GM12878 (cell line): Measurements from ENCODE around the gene ZSCAN10. TPM values are rescaled to one million over a fixed set of nuclear protein-coding genes. Genes with fewer than 3 reads are reported as not detected.

Experiments used
- ATAC-seq: fragments of 200-7000 bp; cut with Tn5 transposase; 3 replicates; pipeline ENCODE4 v1.9.1; 2020; ENCODE audit warnings: mild to moderate bottlenecking, moderate library complexity
- BruUV-seq: library from RNA; stranded (reverse); fragments of 400-500 nt; replicated peaks from 2 replicates; lab custom pipeline; 2021; lab: Mats Ljungman, UMichigan
- CTCF ChIA-PET: fragments of 300-600 bp; sonication (Branson Sonifier 250); formaldehyde crosslinking; extraction: SDS; loops from one replicate; lab custom pipeline; 2021; ENCODE audit warnings: inconsistent platforms; lab: Yijun Ruan, JAX
- POLR2A ChIA-PET: fragments of 350-600 bp; formaldehyde crosslinking; extraction: SDS; loops from one replicate; lab custom pipeline; 2021; ENCODE audit warnings: inconsistent platforms; lab: Charles Lee
- RAD21 ChIA-PET: fragments of 300-600 bp; sonication (Branson Sonifier 250); formaldehyde crosslinking; loops from one replicate; lab custom pipeline; 2023; ENCODE audit warnings: antibody characterized with exemption; ENCODE audit not compliant: unreplicated experiment; lab: Charles Lee
- SMC1A ChIA-PET: fragments of 300-600 bp; sonication (Branson Sonifier 250); formaldehyde crosslinking; loops from one replicate; lab custom pipeline; 2023; ENCODE audit not compliant: unreplicated experiment, uncharacterized antibody; lab: Charles Lee
- DNase-seq: peaks from one replicate; pipeline ENCODE4 v3.0.0-alpha.2; 2011; ENCODE audit warnings: low read depth, low spot score
- FAIRE-seq: peaks from 3 replicates; lab custom pipeline; 2011; peaks lifted over from hg19 to GRCh38; lab: Jason Lieb, UNC
- H2AFZ ChIP-seq: 2 replicates; pipeline ENCODE4 v1.6.0; 2011; ENCODE audit warnings: low read depth, low read length, control low read depth; ENCODE audit not compliant: control insufficient read depth
- H3K27ac ChIP-seq: 2 replicates; pipeline ENCODE4 v1.5.1; 2011; ENCODE audit warnings: control low read depth; ENCODE audit not compliant: control insufficient read depth, insufficient read depth
- H3K27me3 ChIP-seq, 2 experiments: replicated peaks in 1 of 2; 2 replicates each; pipeline versions ENCODE4 v1.6.0 to v1.6.1; 2011; ENCODE audit warnings: low read length in 1 of 2; ENCODE audit not compliant: control insufficient read depth in 2 of 2, insufficient read depth in 2 of 2
- H3K36me3 ChIP-seq, 2 experiments: 2 replicates each; pipeline ENCODE4 v1.5.1; 2011; ENCODE audit warnings: low read length in 1 of 2; ENCODE audit not compliant: control insufficient read depth in 2 of 2, insufficient read depth in 2 of 2
- H3K4me1 ChIP-seq: 2 replicates; pipeline ENCODE4 v1.6.1; 2011; ENCODE audit warnings: mild to moderate bottlenecking, low read length, moderate library complexity, mixed read lengths; ENCODE audit not compliant: control insufficient read depth, insufficient read depth
- H3K4me2 ChIP-seq: 2 replicates; pipeline ENCODE4 v1.6.0; 2011; ENCODE audit warnings: control low read depth; ENCODE audit not compliant: control insufficient read depth, insufficient read depth
- H3K4me3 ChIP-seq: fragments of 200-600 bp; sonication (generic); 2 replicates; pipeline ENCODE4 v1.5.1; 2016
- H3K79me2 ChIP-seq: 2 replicates; pipeline ENCODE4 v1.6.0; 2011; ENCODE audit warnings: low read length; ENCODE audit not compliant: control insufficient read depth, insufficient read depth
- H3K9ac ChIP-seq: 2 replicates; pipeline ENCODE4 v1.8.0; 2011; ENCODE audit warnings: low read length, control low read depth, mixed read lengths; ENCODE audit not compliant: control insufficient read depth, insufficient read depth
- H3K9me3 ChIP-seq: replicated peaks from 3 replicates; pipeline ENCODE4 v1.5.1; 2011; ENCODE audit warnings: mild to moderate bottlenecking, low read length; ENCODE audit not compliant: control insufficient read depth, insufficient read depth
- H4K20me1 ChIP-seq: 2 replicates; pipeline ENCODE4 v1.6.0; 2011; ENCODE audit not compliant: control insufficient read depth, insufficient read depth
- CBFB ChIP-seq: IDR thresholded peaks from 2 replicates; pipeline ENCODE4 v1.6.1; 2016; ENCODE audit warnings: antibody characterized with exemption, low read depth
- EP300 ChIP-seq, 2 experiments: fragments of 150-350 bp in 1 of 2; IDR thresholded peaks; 2 replicates each; pipeline ENCODE4 v1.6.1; 2011 to 2012; ENCODE audit warnings: low read depth in 2 of 2, low read length in 2 of 2, borderline replicate concordance in 1 of 2, improper control_type of control experiment in 1 of 2, inconsistent platforms in 1 of 2; ENCODE audit not compliant: control insufficient read depth in 1 of 2
- FOXK2 ChIP-seq: fragments of 450-650 bp; IDR thresholded peaks from 2 replicates; pipeline ENCODE4 v1.6.1; 2017; ENCODE audit warnings: mild to moderate bottlenecking, moderate library complexity
- JUNB ChIP-seq: IDR thresholded peaks from 2 replicates; pipeline ENCODE4 v1.6.1; 2016; ENCODE audit warnings: antibody characterized with exemption, mild to moderate bottlenecking
- KLF5 ChIP-seq: fragments of 450-650 bp; IDR thresholded peaks from 2 replicates; pipeline ENCODE4 v1.6.1; 2014; ENCODE audit warnings: mild to moderate bottlenecking; ENCODE audit not compliant: partially characterized antibody
- MYB ChIP-seq: fragments of 150-350 bp; IDR thresholded peaks from 2 replicates; pipeline ENCODE4 v1.6.1; 2014; ENCODE audit warnings: mild to moderate bottlenecking, low read depth, low read length, borderline replicate concordance
- RB1 ChIP-seq: fragments of 450-650 bp; formaldehyde crosslinking; IDR thresholded peaks from 2 replicates; pipeline ENCODE4 v1.6.1; 2017; ENCODE audit warnings: mild to moderate bottlenecking, borderline replicate concordance
- WGBS: methylation state at CpG from one replicate; pipeline ENCODE4 v1.1.6; 2016; ENCODE audit warnings: low lambda C conversion rate; ENCODE audit not compliant: insufficient replicate concordance, insufficient coverage; ENCODE audit errors: missing lambda C conversion rate; 5-methylcytosine and 5-hydroxymethylcytosine counted together
- in situ Hi-C: fragments of 300-500 bp; cut with MboI; formaldehyde crosslinking; loops from 9 replicates; pipeline ENCODE4 v1.14.3; 2018; ENCODE audit warnings: mixed read lengths
- intact Hi-C: fragments of 100-400 bp; cut with micrococcal nuclease; formaldehyde crosslinking; loops from one replicate; pipeline ENCODE4 v1.14.2; 2022; ENCODE audit not compliant: unreplicated experiment
- polyA plus RNA-seq, 11 experiments: library from polyadenylated mRNA; depleted of rRNA in 4 of 11; unstranded in 6 of 11; stranded (reverse) in 5 of 11; fragments of >200 nt; fragmentation: Nextera tagmentation in 4 of 11; fragmentation: Illumina TruSeq in 1 of 11; extraction: Ambion mirVana in 4 of 11; extraction: Trizol in 1 of 11; gene quantifications; 1 replicate in 1 of 11; 2 replicates in 10 of 11; pipeline versions ENCODE4 v1.2.1 to v1.2.3, GENCODE V29; 2011 to 2016; ENCODE audit warnings: inconsistent platforms in 2 of 11, missing spikeins in 2 of 11, low read depth in 1 of 11
- total RNA-seq, 4 experiments: library from RNA; depleted of rRNA in 3 of 4; stranded (reverse); fragments of >200 nt in 3 of 4; fragmentation: Illumina TruSeq in 1 of 4; extraction: Trizol in 1 of 4; gene quantifications; 2 replicates each; pipeline versions ENCODE4 v1.2.1 to v1.2.3, GENCODE V29; 2013 to 2021
- TF ChIP-seq, protein P1 (sequence below): fragments of 450-650 bp; IDR thresholded peaks from 2 replicates; pipeline ENCODE4 v1.6.1; 2017; ENCODE audit warnings: mild to moderate bottlenecking, moderate library complexity

Gene ZSCAN10
- total and polyA plus RNA-seq, 10 of the 15 experiments (the other 5 are each of a cell fraction or from before 2014, with no cell fraction given) = 0.06 to 0.33 TPM; not detected in 8

DNA sequence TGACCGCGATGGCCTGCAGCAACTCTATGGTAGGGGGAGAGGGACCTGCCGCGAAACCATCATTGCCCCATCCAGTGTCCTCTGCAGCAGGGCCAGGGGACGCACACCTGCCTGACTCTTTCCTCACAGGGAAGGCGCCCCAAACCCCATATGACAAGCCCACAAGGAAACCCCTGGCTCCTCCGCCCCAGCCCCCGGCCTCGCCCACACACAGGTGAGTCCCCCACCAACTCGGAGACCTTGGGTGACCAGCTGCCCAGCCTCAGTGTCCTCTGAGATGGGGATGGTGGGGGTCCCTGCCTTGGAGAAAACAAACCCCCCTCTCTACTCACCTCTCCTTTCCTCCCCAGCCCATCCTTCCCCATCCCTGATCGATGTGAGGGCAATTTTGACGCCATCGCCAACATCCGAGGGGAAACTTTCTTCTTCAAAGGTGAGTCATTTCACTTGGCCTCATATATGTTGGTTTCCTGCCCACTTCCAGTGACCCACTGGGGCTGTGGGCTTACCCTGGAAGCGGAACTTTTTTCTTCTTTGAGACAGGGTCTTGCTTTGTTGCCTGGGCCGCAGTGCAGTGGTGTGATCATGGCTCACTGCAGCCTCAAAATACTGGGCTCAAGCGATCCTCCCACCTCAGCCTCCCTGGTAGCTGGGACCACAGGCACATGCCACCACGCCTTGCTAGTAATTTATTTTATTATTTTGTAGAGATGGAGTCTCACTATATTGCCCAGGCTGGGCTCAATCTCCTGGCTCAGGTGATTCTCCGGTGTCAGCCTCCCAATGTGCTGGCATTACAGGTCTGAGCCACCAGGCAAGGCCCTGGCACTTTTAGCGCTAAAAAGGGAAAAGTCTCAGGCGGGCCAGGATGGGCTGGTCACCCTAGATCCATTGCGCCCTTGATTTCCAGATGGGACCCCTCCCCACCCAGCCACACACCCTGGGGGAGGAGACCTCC lies 41.6 kb downstream of the ZSCAN10 start:
- Histone ChIP-seq H3K79me2 (no peaks in the 10 kb centered on the region), H4K20me1 (no peaks in the 10 kb centered on the region), H3K9ac (no peak overlapping the region), H2AFZ (no peak overlapping the region), H3K27ac (no peak overlapping the region), H3K4me3 (0 out of 2 replicates have a peak overlapping the region, but pooled peaks have one; percentile 87), H3K27me3 (no peaks in the 10 kb centered on the region), H3K4me2 (peak overlapping the region; percentile 75), H3K9me3 (no peaks in the 10 kb centered on the region), H3K36me3 (no peaks in the 10 kb centered on the region), H3K4me1 (peaks cover 16% of the 10 kb centered on the region)
- POLR2A ChIA-PET = interaction anchor here (0.9 to 1.4 kb wide), 3 partner anchors 14 to 73 kb away, joined by 3 to 4 read pairs (median 3); no protein-coding TSS in a partner anchor
- TSS peak; percentile 57 for BruUV-seq
- in situ Hi-C loops (no loop called here), intact Hi-C loops (loop anchor here (2.0 kb wide), 1 partner anchor 109 kb away; no protein-coding TSS in a partner anchor)
- CTCF ChIA-PET = interaction anchor here (0.9 to 9.5 kb wide), 18 partner anchors 9 to 110 kb away, joined by 3 to 174 read pairs (median 8); partner anchors contain the start of gene ZNF213
- no peak for DNase-seq
- FAIRE-seq = no peak
- 84% methylated on average over 22 of the region's 22 CpGs for WGBS
- SMC1A ChIA-PET = interaction anchor here (0.9 to 3.9 kb wide), 5 partner anchors 17 to 77 kb away, joined by 3 to 53 read pairs (median 4); partner anchors contain the start of gene ZNF213
- no peak for ATAC-seq
- TF ChIP-seq MYB = no peak
- TF ChIP-seq RB1 = no peak
- no peak for TF ChIP-seq CBFB
- no peak for TF ChIP-seq FOXK2
- no peak for TF ChIP-seq KLF5
- no peak for TF ChIP-seq EP300 (IDR thresholded peaks at IDR 0.05; ENCODE audit: borderline replicate concordance in 1 of 2, control insufficient read depth in 1 of 2, low read depth in 2 of 2, low read length in 2 of 2)
- TF ChIP-seq, protein P1, sequence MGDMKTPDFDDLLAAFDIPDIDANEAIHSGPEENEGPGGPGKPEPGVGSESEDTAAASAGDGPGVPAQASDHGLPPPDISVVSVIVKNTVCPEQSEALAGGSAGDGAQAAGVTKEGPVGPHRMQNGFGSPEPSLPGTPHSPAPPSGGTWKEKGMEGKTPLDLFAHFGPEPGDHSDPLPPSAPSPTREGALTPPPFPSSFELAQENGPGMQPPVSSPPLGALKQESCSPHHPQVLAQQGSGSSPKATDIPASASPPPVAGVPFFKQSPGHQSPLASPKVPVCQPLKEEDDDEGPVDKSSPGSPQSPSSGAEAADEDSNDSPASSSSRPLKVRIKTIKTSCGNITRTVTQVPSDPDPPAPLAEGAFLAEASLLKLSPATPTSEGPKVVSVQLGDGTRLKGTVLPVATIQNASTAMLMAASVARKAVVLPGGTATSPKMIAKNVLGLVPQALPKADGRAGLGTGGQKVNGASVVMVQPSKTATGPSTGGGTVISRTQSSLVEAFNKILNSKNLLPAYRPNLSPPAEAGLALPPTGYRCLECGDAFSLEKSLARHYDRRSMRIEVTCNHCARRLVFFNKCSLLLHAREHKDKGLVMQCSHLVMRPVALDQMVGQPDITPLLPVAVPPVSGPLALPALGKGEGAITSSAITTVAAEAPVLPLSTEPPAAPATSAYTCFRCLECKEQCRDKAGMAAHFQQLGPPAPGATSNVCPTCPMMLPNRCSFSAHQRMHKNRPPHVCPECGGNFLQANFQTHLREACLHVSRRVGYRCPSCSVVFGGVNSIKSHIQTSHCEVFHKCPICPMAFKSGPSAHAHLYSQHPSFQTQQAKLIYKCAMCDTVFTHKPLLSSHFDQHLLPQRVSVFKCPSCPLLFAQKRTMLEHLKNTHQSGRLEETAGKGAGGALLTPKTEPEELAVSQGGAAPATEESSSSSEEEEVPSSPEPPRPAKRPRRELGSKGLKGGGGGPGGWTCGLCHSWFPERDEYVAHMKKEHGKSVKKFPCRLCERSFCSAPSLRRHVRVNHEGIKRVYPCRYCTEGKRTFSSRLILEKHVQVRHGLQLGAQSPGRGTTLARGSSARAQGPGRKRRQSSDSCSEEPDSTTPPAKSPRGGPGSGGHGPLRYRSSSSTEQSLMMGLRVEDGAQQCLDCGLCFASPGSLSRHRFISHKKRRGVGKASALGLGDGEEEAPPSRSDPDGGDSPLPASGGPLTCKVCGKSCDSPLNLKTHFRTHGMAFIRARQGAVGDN = no peak
- TF ChIP-seq JUNB = no peak
- RAD21 ChIA-PET = interaction anchor here (0.9 to 3.0 kb wide), 7 partner anchors 16 to 115 kb away, joined by 3 to 72 read pairs (median 7); partner anchors contain the start of gene ZNF213
